PC-3 (cell line): ENCODE results near the gene MPP2. TPM values are rescaled to one million over a fixed set of nuclear protein-coding genes. Genes with fewer than 3 reads are reported as not detected.
"Not testable (repeated sequence)": the region's sequence is repeated elsewhere in the genome, so short reads cannot be mapped to it uniquely, and the experiment has no call there.

Experiments used
- ATAC-seq: fragments of 200-7000 bp; cut with Tn5 transposase; 2 replicates; pipeline ENCODE4 v1.9.1; 2020; ENCODE audit warnings: mild to moderate bottlenecking, moderate library complexity
- BruUV-seq: library from RNA; stranded (reverse); fragments of 400-500 nt; replicated peaks from 2 replicates; lab custom pipeline; 2021; lab: Mats Ljungman, UMichigan
- CTCF ChIA-PET: fragments of 300-600 bp; sonication (Branson Sonifier 250); formaldehyde crosslinking; loops from one replicate; lab custom pipeline; 2022; ENCODE audit warnings: antibody characterized with exemption; lab: Charles Lee
- POLR2A ChIA-PET: fragments of 300-600 bp; sonication (Branson Sonifier 250); formaldehyde crosslinking; loops from one replicate; lab custom pipeline; 2022; ENCODE audit warnings: antibody characterized with exemption; ENCODE audit not compliant: unreplicated experiment; lab: Charles Lee
- DNase-seq: peaks from one replicate; pipeline ENCODE4 v3.0.0-alpha.2; 2015
- H2AFZ ChIP-seq: fragments of 300-600 bp; sonication (generic); 2 replicates; pipeline ENCODE4 v1.6.0; 2016; ENCODE audit warnings: antibody characterized with exemption, low read length
- H3F3A ChIP-seq: fragments of 300-600 bp; sonication (generic); one replicate; pipeline ENCODE4 v1.6.0; 2017; ENCODE audit warnings: antibody characterized with exemption, low read length, control low read depth, mild to moderate bottlenecking; ENCODE audit not compliant: unreplicated experiment
- H3K27ac ChIP-seq: fragments of 300-600 bp; sonication (generic); 2 replicates; pipeline ENCODE4 v1.5.1; 2016; ENCODE audit warnings: mild to moderate bottlenecking, low read length
- H3K27me3 ChIP-seq: fragments of 300-600 bp; sonication (generic); 2 replicates; pipeline ENCODE4 v1.6.1; 2016; ENCODE audit warnings: low read length, mixed read lengths
- H3K36me3 ChIP-seq: fragments of 300-600 bp; sonication (generic); 2 replicates; pipeline ENCODE4 v1.6.1; 2016; ENCODE audit warnings: low read depth, mixed run types, low read length, mixed read lengths
- H3K4me1 ChIP-seq: fragments of 300-600 bp; sonication (generic); 2 replicates; pipeline ENCODE4 v1.5.1; 2016; ENCODE audit warnings: low read length; ENCODE audit not compliant: insufficient read depth
- H3K4me2 ChIP-seq: fragments of 300-600 bp; sonication (generic); 2 replicates; pipeline ENCODE4 v1.6.0; 2016; ENCODE audit warnings: low read length
- H3K4me3 ChIP-seq: fragments of 300-600 bp; sonication (generic); 2 replicates; pipeline ENCODE4 v1.5.1; 2016; ENCODE audit warnings: mild to moderate bottlenecking, low read length, mixed read lengths
- H3K79me2 ChIP-seq: fragments of 300-600 bp; sonication (generic); 2 replicates; pipeline ENCODE4 v1.6.1; 2017; ENCODE audit warnings: low read length, mixed read lengths
- H3K9ac ChIP-seq: fragments of 300-600 bp; sonication (generic); 2 replicates; pipeline ENCODE4 v1.6.0; 2016; ENCODE audit warnings: mild to moderate bottlenecking, low read length
- H3K9me2 ChIP-seq: fragments of 300-600 bp; sonication (generic); replicated peaks from 2 replicates; pipeline ENCODE4 v1.6.1; 2016; ENCODE audit warnings: mixed run types, low read length, mixed read lengths
- H3K9me3 ChIP-seq: fragments of 300-600 bp; sonication (generic); 2 replicates; pipeline ENCODE4 v1.6.1; 2016; ENCODE audit warnings: low read length, mixed read lengths
- H4K20me1 ChIP-seq: fragments of 300-600 bp; sonication (generic); 2 replicates; pipeline ENCODE4 v1.6.1; 2016; ENCODE audit warnings: low read length, mixed read lengths
- EZH2 ChIP-seq: fragments of 300-600 bp; sonication (generic); IDR thresholded peaks from one replicate; pipeline ENCODE4 v1.6.1; 2017; ENCODE audit warnings: antibody characterized with exemption, mild to moderate bottlenecking, low read length; ENCODE audit not compliant: unreplicated experiment
- EZH2phosphoT487 ChIP-seq: fragments of 300-600 bp; sonication (generic); IDR thresholded peaks from 2 replicates; pipeline ENCODE4 v1.6.1; 2018; ENCODE audit warnings: mild to moderate bottlenecking, antibody characterized with exemption, low read length, borderline replicate concordance
- intact Hi-C: fragments of 100-400 bp; cut with micrococcal nuclease; formaldehyde crosslinking; loops from 2 replicates; pipeline ENCODE4 v1.9.0; 2023
- total RNA-seq: library from RNA; depleted of rRNA; stranded (reverse); fragments of >200 nt; gene quantifications from 2 replicates; pipeline ENCODE4 v1.2.3, GENCODE V29; 2014
- TF ChIP-seq, protein P1 (sequence below): fragments of 300-600 bp; sonication (generic); conservative IDR thresholded peaks from 2 replicates; pipeline ENCODE4 v1.5.1; 2017; ENCODE audit warnings: antibody characterized with exemption, low read depth, mild to moderate bottlenecking, low read length

MPP2 gene
- total RNA-seq, 1 experiment from 2014 or later, result 8.2 TPM

DNA sequence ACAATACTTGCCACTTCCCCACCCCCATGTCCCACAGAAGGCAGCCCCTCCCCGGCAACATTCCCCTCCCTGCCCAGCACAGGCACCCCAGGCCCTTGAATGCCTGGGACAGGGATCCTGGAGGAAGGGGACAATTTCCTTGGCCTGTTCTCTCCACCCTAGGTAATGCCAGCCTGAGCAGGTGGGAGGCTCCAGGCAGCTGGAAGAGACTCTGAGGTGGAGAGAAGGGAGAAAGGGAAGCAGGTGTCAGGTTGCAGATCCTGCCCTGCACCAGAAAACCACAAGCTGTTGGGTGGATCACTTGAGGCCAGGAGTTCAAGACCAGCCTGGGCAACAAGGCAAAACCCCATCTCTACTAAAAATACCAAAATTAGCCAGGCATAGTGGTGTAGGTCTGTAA is 8.9 kb downstream of the MPP2 start:
- no peak overlapping the region for H3K27ac ChIP-seq
- BruUV-seq, result no TSS peak
- H2AFZ ChIP-seq, result no peak overlapping the region
- no peaks in the 10 kb centered on the region for H3K79me2 ChIP-seq
- no peaks in the 10 kb centered on the region for H3K9me3 ChIP-seq
- H3K4me3 ChIP-seq, result no peak overlapping the region
- POLR2A ChIA-PET, result no interaction called here
- H3K4me1 ChIP-seq, result 0 out of 2 replicates have a peak, but pooled peaks cover 5% of the 10 kb centered on the region
- intact Hi-C loops, result no loop called here
- no peak for DNase-seq
- TF ChIP-seq EZH2phosphoT487 (no peak), EZH2 (no peak)
- TF ChIP-seq, protein P1, sequence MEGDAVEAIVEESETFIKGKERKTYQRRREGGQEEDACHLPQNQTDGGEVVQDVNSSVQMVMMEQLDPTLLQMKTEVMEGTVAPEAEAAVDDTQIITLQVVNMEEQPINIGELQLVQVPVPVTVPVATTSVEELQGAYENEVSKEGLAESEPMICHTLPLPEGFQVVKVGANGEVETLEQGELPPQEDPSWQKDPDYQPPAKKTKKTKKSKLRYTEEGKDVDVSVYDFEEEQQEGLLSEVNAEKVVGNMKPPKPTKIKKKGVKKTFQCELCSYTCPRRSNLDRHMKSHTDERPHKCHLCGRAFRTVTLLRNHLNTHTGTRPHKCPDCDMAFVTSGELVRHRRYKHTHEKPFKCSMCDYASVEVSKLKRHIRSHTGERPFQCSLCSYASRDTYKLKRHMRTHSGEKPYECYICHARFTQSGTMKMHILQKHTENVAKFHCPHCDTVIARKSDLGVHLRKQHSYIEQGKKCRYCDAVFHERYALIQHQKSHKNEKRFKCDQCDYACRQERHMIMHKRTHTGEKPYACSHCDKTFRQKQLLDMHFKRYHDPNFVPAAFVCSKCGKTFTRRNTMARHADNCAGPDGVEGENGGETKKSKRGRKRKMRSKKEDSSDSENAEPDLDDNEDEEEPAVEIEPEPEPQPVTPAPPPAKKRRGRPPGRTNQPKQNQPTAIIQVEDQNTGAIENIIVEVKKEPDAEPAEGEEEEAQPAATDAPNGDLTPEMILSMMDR, result no peak
- H3K4me2 ChIP-seq, result no peak overlapping the region
- H4K20me1 ChIP-seq, result no peaks in the 10 kb centered on the region
- CTCF ChIA-PET, result interaction anchor here (0.6 kb wide), 1 partner anchor 46 kb away, joined by 4 read pairs; no protein-coding TSS in a partner anchor
- no peak for ATAC-seq
- H3K9ac ChIP-seq, result no peak overlapping the region
- no peaks in the 10 kb centered on the region for H3F3A ChIP-seq
- no peaks in the 10 kb centered on the region for H3K36me3 ChIP-seq
- H3K27me3 ChIP-seq, result no peaks in the 10 kb centered on the region
- no peaks in the 10 kb centered on the region for H3K9me2 ChIP-seq

DNA sequence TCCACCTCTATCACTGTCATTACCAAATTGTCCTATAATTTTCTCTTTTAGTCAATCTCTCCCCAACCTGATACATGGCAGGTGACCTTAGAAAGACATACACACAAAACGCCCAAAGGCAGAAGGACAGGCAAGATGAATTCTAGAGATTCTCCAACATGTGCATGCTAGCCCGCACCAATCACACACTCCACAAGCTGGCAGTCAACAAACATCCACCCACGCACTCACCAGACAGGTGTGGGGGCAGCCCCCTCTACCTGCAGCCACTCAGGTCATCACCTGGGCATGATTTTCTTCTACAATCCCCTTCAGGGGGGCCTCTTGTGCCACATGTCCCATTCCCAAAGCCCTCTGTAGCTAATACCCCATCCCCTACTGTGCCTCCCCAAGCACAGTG is 9.5 kb downstream of the MPP2 start:
- no peaks in the 10 kb centered on the region for H3K9me2 ChIP-seq
- no peak overlapping the region for H3K4me2 ChIP-seq
- no peaks in the 10 kb centered on the region for H3K79me2 ChIP-seq
- no peaks in the 10 kb centered on the region for H3F3A ChIP-seq
- H4K20me1 ChIP-seq, result no peaks in the 10 kb centered on the region
- H3K36me3 ChIP-seq, result no peaks in the 10 kb centered on the region
- no peak overlapping the region for H3K27ac ChIP-seq
- no peak overlapping the region for H2AFZ ChIP-seq
- no peaks in the 10 kb centered on the region for H3K27me3 ChIP-seq
- no peak overlapping the region for H3K9ac ChIP-seq
- H3K4me1 ChIP-seq, result 0 out of 2 replicates have a peak, but pooled peaks cover 5% of the 10 kb centered on the region
- no peak overlapping the region for H3K4me3 ChIP-seq
- H3K9me3 ChIP-seq, result no peaks in the 10 kb centered on the region
- no peak for ATAC-seq
- TF ChIP-seq, protein P1, result no peak
- TF ChIP-seq EZH2phosphoT487, result no peak
- TF ChIP-seq EZH2, result no peak
- no peak for DNase-seq
- intact Hi-C loops, result no loop called here
- CTCF ChIA-PET, result no interaction called here
- POLR2A ChIA-PET, result no interaction called here
- no TSS peak for BruUV-seq

DNA sequence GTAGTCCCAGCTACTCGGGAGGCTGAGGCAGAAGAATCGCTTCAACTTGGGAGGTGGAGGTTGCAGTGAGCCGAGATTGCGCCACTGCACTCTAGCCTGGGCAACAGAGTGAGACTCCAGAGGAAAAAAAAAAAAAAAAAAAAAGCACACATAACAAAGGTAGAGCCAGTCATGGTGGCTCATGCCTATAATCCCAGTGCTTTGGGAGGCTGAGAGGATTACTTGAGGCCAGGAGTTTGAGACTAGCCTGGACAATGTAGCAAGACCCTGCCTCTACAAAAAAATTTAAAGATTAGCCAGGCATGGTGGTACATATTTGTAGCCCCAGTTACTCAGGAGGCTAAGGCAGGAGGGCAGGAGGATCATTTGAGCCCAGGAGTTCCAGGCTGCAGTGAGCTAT is 12.8 kb downstream of the MPP2 start:
- BruUV-seq, H3K79me2 ChIP-seq, DNase-seq, H3K27me3 ChIP-seq, H4K20me1 ChIP-seq, H3K9me2 ChIP-seq, H3K4me3 ChIP-seq, H2AFZ ChIP-seq, H3K4me1 ChIP-seq, POLR2A ChIA-PET, H3K9me3 ChIP-seq, ATAC-seq, H3K36me3 ChIP-seq, CTCF ChIA-PET, H3K27ac ChIP-seq, H3F3A ChIP-seq, H3K4me2 ChIP-seq, H3K9ac ChIP-seq, intact Hi-C loops: not testable (repeated sequence)
